K562 (cell line): ENCODE results near the gene SLC17A1. TPM values are rescaled to one million over a fixed set of nuclear protein-coding genes. Genes with fewer than 3 reads are reported as not detected.

Experiments
- ATAC-seq: fragments of 200-7000 bp; cut with Tn5 transposase; 3 replicates; pipeline ENCODE4 v1.9.1; 2020; ENCODE audit warnings: moderate library complexity
- BruUV-seq: library from RNA; stranded (reverse); fragments of 400-500 nt; replicated peaks from 2 replicates; lab custom pipeline; 2021; lab: Mats Ljungman, UMichigan
- CTCF ChIA-PET: fragments of 300-600 bp; formaldehyde crosslinking; extraction: SDS; loops from one replicate; lab custom pipeline; 2021; ENCODE audit warnings: low intra/inter-chr PET ratio; lab: Yijun Ruan, JAX
- POLR2A ChIA-PET: fragments of 300-600, 350-650 bp; sonication (Branson Sonifier 250); formaldehyde crosslinking; extraction: SDS; loops from one replicate; lab custom pipeline; 2021; ENCODE audit warnings: antibody characterized with exemption, inconsistent platforms; lab: Yijun Ruan, JAX
- DNase-seq, 4 experiments: peaks; one replicate each; pipeline versions ENCODE4 v3.0.0 to v3.0.0-alpha.2; 2011 to 2018; ENCODE audit warnings: low spot score in 3 of 4, mixed read lengths in 3 of 4; ENCODE audit errors: extremely low read depth in 1 of 4
- FAIRE-seq: peaks from 2 replicates; lab custom pipeline; 2011; peaks lifted over from hg19 to GRCh38; lab: Jason Lieb, UNC
- H2AFZ ChIP-seq: 2 replicates; pipeline ENCODE4 v1.6.0; 2011; ENCODE audit warnings: low read depth, low read length, control low read depth, inconsistent platforms
- H3K27ac ChIP-seq: fragments of 200-600 bp; 3 replicates; pipeline ENCODE4 v1.8.0; 2011; ENCODE audit warnings: low read depth, mild to moderate bottlenecking, control low read depth, inconsistent platforms, low read length, moderate library complexity, mixed read lengths; ENCODE audit errors: extremely low read depth
- H3K27me3 ChIP-seq, 2 experiments: fragments of 300-600 bp in 1 of 2; 2 replicates in 1 of 2; 3 replicates in 1 of 2; pipeline versions ENCODE4 v1.6.0 to v1.8.0; 2011; ENCODE audit warnings: inconsistent platforms in 2 of 2, low read length in 2 of 2, mild to moderate bottlenecking in 1 of 2, mixed read lengths in 1 of 2, moderate library complexity in 1 of 2; ENCODE audit not compliant: control insufficient read depth in 2 of 2, insufficient read depth in 2 of 2
- H3K36me3 ChIP-seq: fragments of 300-600 bp; 3 replicates; pipeline ENCODE4 v1.8.0; 2011; ENCODE audit warnings: mild to moderate bottlenecking, low read length, inconsistent platforms; ENCODE audit not compliant: control insufficient read depth, insufficient read depth
- H3K4me1 ChIP-seq, 2 experiments: fragments of 200-600 bp in 1 of 2; replicated peaks in 1 of 2; 2 replicates in 1 of 2; 3 replicates in 1 of 2; pipeline versions ENCODE4 v1.5.1 to v1.8.0; 2011; ENCODE audit warnings: inconsistent platforms in 2 of 2, low read length in 2 of 2, mild to moderate bottlenecking in 1 of 2, mixed read lengths in 1 of 2, moderate library complexity in 1 of 2; ENCODE audit not compliant: control insufficient read depth in 2 of 2, insufficient read depth in 2 of 2
- H3K4me2 ChIP-seq: 2 replicates; pipeline ENCODE4 v1.6.1; 2011; ENCODE audit warnings: low read length, control low read depth, inconsistent platforms, mixed read lengths; ENCODE audit not compliant: insufficient read depth
- H3K4me3 ChIP-seq: fragments of 200-600 bp; sonication (generic), shearing (Covaris generic); 2 replicates; pipeline ENCODE4 v1.5.1; 2016; ENCODE audit warnings: control low read depth, inconsistent platforms
- H3K79me2 ChIP-seq: fragments of 200-600 bp; 3 replicates; pipeline ENCODE4 v1.8.0; 2011; ENCODE audit warnings: low read length, inconsistent platforms; ENCODE audit not compliant: control insufficient read depth, insufficient read depth
- H3K9ac ChIP-seq, 2 experiments: 2 replicates each; pipeline versions ENCODE4 v1.6.0 to v1.6.1; 2011; ENCODE audit warnings: low read depth in 2 of 2, low read length in 2 of 2, control low read depth in 1 of 2, inconsistent platforms in 1 of 2, mild to moderate bottlenecking in 1 of 2, mixed read lengths in 1 of 2; ENCODE audit not compliant: insufficient read depth in 1 of 2
- H3K9me1 ChIP-seq: one replicate; pipeline ENCODE4 v1.6.0; 2011; ENCODE audit warnings: inconsistent platforms, mild to moderate bottlenecking, low read length, moderate library complexity; ENCODE audit not compliant: control insufficient read depth, insufficient read depth
- H3K9me3 ChIP-seq: replicated peaks from 2 replicates; pipeline ENCODE4 v1.5.1; 2011; ENCODE audit warnings: low read depth, low read length, inconsistent platforms; ENCODE audit not compliant: control insufficient read depth, insufficient read depth
- H4K20me1 ChIP-seq: replicated peaks from 2 replicates; pipeline ENCODE4 v1.6.1; 2011; ENCODE audit warnings: low read length, inconsistent platforms, mixed read lengths; ENCODE audit not compliant: control insufficient read depth, insufficient read depth
- ATF2 ChIP-seq: sonication (generic); formaldehyde crosslinking; IDR thresholded peaks from 2 replicates; pipeline ENCODE4 v1.8.1; 2022; ENCODE audit warnings: missing genetic modification reagents
- CEBPG ChIP-seq, 3 experiments: fragments of 200-800 bp in 1 of 3; sonication (Bioruptor generic) in 1 of 3; sonication (generic) in 1 of 3; formaldehyde crosslinking in 1 of 3; IDR thresholded peaks in 2 of 3; conservative IDR thresholded peaks in 1 of 3; 2 replicates each; pipeline versions ENCODE4 v1.6.1 to v1.8.0; 2016 to 2022; ENCODE audit warnings: missing compliant biosample characterization in 2 of 3, missing genetic modification characterization in 2 of 3, mild to moderate bottlenecking in 1 of 3, missing genetic modification reagents in 1 of 3
- EWSR1 ChIP-seq: fragments of 450-650 bp; IDR thresholded peaks from 2 replicates; pipeline ENCODE4 v1.6.1; 2018; ENCODE audit warnings: borderline replicate concordance, mild to moderate bottlenecking, low read depth, moderate library complexity; ENCODE audit not compliant: partially characterized antibody
- GABPB2 ChIP-seq: fragments of 250-450 bp; sonication (Bioruptor Pico); conservative IDR thresholded peaks from 2 replicates; pipeline ENCODE4 v1.5.1; 2021; ENCODE audit warnings: mild to moderate bottlenecking
- HNRNPH1 ChIP-seq: fragments of 200-400 bp; formaldehyde crosslinking; optimal IDR thresholded peaks from 2 replicates; pipeline ENCODE3; 2017; ENCODE audit warnings: low read depth, mild to moderate bottlenecking, low read length, moderate library complexity
- KLF1 ChIP-seq: fragments of 450-650 bp; IDR thresholded peaks from 2 replicates; pipeline ENCODE4 v1.6.1; 2016; ENCODE audit warnings: missing genetic modification characterization, missing compliant biosample characterization
- MTA1 ChIP-seq: fragments of 450-650 bp; IDR thresholded peaks from 2 replicates; pipeline ENCODE4 v1.6.1; 2017; ENCODE audit warnings: borderline replicate concordance
- MTF1 ChIP-seq: fragments of 250-450 bp; sonication (Bioruptor Pico); IDR thresholded peaks from 2 replicates; pipeline ENCODE4 v1.9.0; 2021; ENCODE audit warnings: moderate library complexity, mild to moderate bottlenecking, inconsistent platforms, borderline replicate concordance
- NCOR1 ChIP-seq: fragments of 450-650 bp; IDR thresholded peaks from 2 replicates; pipeline ENCODE4 v1.6.1; 2016; ENCODE audit warnings: mild to moderate bottlenecking, moderate library complexity
- NFIC ChIP-seq: fragments of 450-650 bp; IDR thresholded peaks from 2 replicates; pipeline ENCODE4 v1.6.1; 2017; ENCODE audit warnings: mild to moderate bottlenecking, inconsistent platforms
- NFXL1 ChIP-seq: fragments of 450-650 bp; formaldehyde crosslinking; IDR thresholded peaks from 2 replicates; pipeline ENCODE4 v1.4.0; 2021; ENCODE audit warnings: mild to moderate bottlenecking
- TAF15 ChIP-seq: fragments of 200-400 bp; formaldehyde crosslinking; IDR thresholded peaks from 2 replicates; pipeline ENCODE4 v1.6.1; 2017; ENCODE audit warnings: mild to moderate bottlenecking, low read depth, low read length, moderate library complexity
- U2AF1 ChIP-seq: fragments of 200-400 bp; formaldehyde crosslinking; optimal IDR thresholded peaks from 2 replicates; pipeline ENCODE3; 2017; ENCODE audit warnings: mild to moderate bottlenecking, low read depth, low read length, moderate library complexity
- ZC3H8 ChIP-seq: fragments of 450-650 bp; IDR thresholded peaks from 2 replicates; pipeline ENCODE4 v1.6.1; 2017
- ZNF507 ChIP-seq: conservative IDR thresholded peaks from 2 replicates; pipeline ENCODE4 v1.6.1; 2017; ENCODE audit warnings: missing genetic modification characterization, missing compliant biosample characterization
- WGBS: fragments of 100-300 bp; shearing (Covaris generic); methylation state at CpG from one replicate; pipeline ENCODE4 v1.1.6; 2016; ENCODE audit warnings: low coverage, mixed read lengths; ENCODE audit not compliant: insufficient coverage; ENCODE audit errors: missing lambda C conversion rate; 5-methylcytosine and 5-hydroxymethylcytosine counted together
- in situ Hi-C: fragments of 300-500 bp; cut with MboI; formaldehyde crosslinking; loops from 4 replicates; pipeline ENCODE4 v1.15.0; 2018; ENCODE audit warnings: inconsistent platforms, mixed read lengths
- intact Hi-C: fragments of 100-400 bp; cut with micrococcal nuclease; formaldehyde crosslinking; loops from 2 replicates; pipeline ENCODE4 v1.14.2; 2022
- polyA plus RNA-seq, 8 experiments: library from polyadenylated mRNA; depleted of rRNA in 4 of 8; stranded (reverse) in 5 of 8; unstranded in 3 of 8; fragments of >200 nt; fragmentation: Nextera tagmentation in 2 of 8; fragmentation: Illumina TruSeq in 1 of 8; extraction: Ambion mirVana in 2 of 8; extraction: Trizol in 1 of 8; gene quantifications; 2 replicates each; pipeline versions ENCODE4 v1.2.1 to v1.2.3, GENCODE V29; 2011 to 2014; ENCODE audit warnings: inconsistent platforms in 1 of 8, missing spikeins in 1 of 8
- total RNA-seq, 7 experiments: library from RNA; depleted of rRNA in 6 of 7; stranded (reverse); fragments of >200 nt in 6 of 7; fragmentation: Illumina TruSeq in 2 of 7; extraction: Trizol in 2 of 7; gene quantifications; 2 replicates each; pipeline versions ENCODE4 v1.2.1 to v1.2.3, GENCODE V29; 2011 to 2021; ENCODE audit warnings: low replicate concordance in 1 of 7
- TF ChIP-seq, protein P1 (sequence below): fragments of 250-450 bp; sonication (Bioruptor Pico); IDR thresholded peaks from 2 replicates; pipeline ENCODE4 v1.4.0; 2020
- TF ChIP-seq, protein P2 (sequence below): fragments of 250-450 bp; sonication (Bioruptor Pico); IDR thresholded peaks from 2 replicates; pipeline ENCODE4 v1.8.0; 2022; ENCODE audit warnings: moderate library complexity, mild to moderate bottlenecking, inconsistent platforms

Gene SLC17A1
- total and polyA plus RNA-seq, 9 of the 15 experiments (the other 6 are each of a cell fraction or from before 2014, with no cell fraction given) = not detected

GRCh38 chr6:25874822-25875562 lies 43.1 kb upstream of the SLC17A1 start (continued):
- TF ChIP-seq MTF1 (no peak), CEBPG (CRISPR knock-in tag; IDR thresholded peaks at IDR 0.05) (no peak), CEBPG (tag; conservative IDR thresholded peaks at IDR 0.05 in 1 of 2, IDR thresholded peaks at IDR 0.05 in 1 of 2) (peak in 1 of 2 experiments; percentile 42; a peak in 1 of 4 replicates), NFIC (no peak), U2AF1 (no peak)
- TF ChIP-seq, protein P1, sequence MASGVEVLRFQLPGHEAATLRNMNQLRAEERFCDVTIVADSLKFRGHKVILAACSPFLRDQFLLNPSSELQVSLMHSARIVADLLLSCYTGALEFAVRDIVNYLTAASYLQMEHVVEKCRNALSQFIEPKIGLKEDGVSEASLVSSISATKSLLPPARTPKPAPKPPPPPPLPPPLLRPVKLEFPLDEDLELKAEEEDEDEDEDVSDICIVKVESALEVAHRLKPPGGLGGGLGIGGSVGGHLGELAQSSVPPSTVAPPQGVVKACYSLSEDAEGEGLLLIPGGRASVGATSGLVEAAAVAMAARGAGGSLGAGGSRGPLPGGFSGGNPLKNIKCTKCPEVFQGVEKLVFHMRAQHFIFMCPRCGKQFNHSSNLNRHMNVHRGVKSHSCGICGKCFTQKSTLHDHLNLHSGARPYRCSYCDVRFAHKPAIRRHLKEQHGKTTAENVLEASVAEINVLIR = no peak

DNA sequence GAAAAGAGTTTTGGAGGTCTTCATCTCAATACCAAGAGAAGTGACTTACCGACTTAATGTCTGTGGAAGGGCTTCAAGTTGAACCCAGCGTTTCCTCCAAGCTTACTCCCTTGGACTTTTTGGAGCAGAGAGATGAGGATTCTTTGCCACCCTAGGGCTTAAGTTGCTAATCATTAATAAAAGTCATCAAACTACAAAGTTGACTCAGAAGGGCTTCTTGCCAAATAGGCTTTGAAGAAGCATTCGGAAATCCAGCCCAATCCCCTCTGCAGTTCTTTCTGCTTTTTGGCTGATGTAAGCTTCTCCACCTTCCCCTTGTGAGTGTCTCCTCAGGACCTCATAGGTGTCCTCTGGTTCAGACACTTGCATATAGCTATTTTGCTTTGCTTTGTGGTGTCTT lies 42.3 kb upstream of the SLC17A1 start, which contains the start of gene SLC17A3:
Gene SLC17A3 (minus strand): TSS at position 126 of the 400 bp plus-strand sequence. CDS start 5,856 bp downstream, outside the sequence.
- no peak within 1 kb of the TSS for H3K9ac ChIP-seq
- DNase-seq (no peak), FAIRE-seq (no peak), ATAC-seq (no peak)
- no peaks in the 10 kb centered on the region for H4K20me1 ChIP-seq
- H3K9me3 ChIP-seq = no peaks in the 10 kb centered on the region
- WGBS = 13% methylated on average over 3 of the region's 3 CpGs
- H3K36me3 ChIP-seq = no peaks in the 10 kb centered on the region
- H3K27ac ChIP-seq = peak within 1 kb of the TSS; percentile 1; the same call in 1 of the 3 replicates
- H3K9me1 ChIP-seq = no peaks in the 10 kb centered on the region
- no peaks in the 10 kb centered on the region for H3K79me2 ChIP-seq
- BruUV-seq = no TSS peak
- no peaks in the 10 kb centered on the region; a peak in 2 of 5 replicates for H3K4me1 ChIP-seq
- no peak within 1 kb of the TSS for H3K4me2 ChIP-seq
- in situ Hi-C loops = no loop called here
- H3K4me3 ChIP-seq = no peak within 1 kb of the TSS
- H2AFZ ChIP-seq = no peak within 1 kb of the TSS
- ChIA-PET CTCF (no interaction called here), POLR2A (interaction anchor here (0.6 to 1.0 kb wide), 2 partner anchors 11 to 37 kb away, joined by 3 to 4 read pairs; no protein-coding TSS in a partner anchor)
- no peak for TF ChIP-seq TAF15
- no peak for TF ChIP-seq KLF1 (tag)
- no peak for TF ChIP-seq NFXL1 (CRISPR knock-in tag)
- TF ChIP-seq EWSR1 = no peak
- no peak for TF ChIP-seq ZC3H8
- no peak for TF ChIP-seq GABPB2
- no peak for TF ChIP-seq MTA1
- TF ChIP-seq ZNF507 (tag) = no peak
- no peak for TF ChIP-seq NCOR1
- TF ChIP-seq ATF2 (CRISPR knock-in tag) = no peak
- TF ChIP-seq, protein P2, sequence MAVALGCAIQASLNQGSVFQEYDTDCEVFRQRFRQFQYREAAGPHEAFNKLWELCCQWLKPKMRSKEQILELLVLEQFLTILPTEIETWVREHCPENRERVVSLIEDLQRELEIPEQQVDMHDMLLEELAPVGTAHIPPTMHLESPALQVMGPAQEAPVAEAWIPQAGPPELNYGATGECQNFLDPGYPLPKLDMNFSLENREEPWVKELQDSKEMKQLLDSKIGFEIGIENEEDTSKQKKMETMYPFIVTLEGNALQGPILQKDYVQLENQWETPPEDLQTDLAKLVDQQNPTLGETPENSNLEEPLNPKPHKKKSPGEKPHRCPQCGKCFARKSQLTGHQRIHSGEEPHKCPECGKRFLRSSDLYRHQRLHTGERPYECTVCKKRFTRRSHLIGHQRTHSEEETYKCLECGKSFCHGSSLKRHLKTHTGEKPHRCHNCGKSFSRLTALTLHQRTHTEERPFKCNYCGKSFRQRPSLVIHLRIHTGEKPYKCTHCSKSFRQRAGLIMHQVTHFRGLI (CRISPR knock-in tag) = no peak
- TF ChIP-seq HNRNPH1 = no peak
- intact Hi-C loops = no loop called here
- no peaks in the 10 kb centered on the region for H3K27me3 ChIP-seq
